HG03159 (cell line): ENCODE data around the gene CDK14.

Experiments used
- ATAC-seq: cut with Tn5 transposase; IDR thresholded peaks from one replicate; pipeline ENCODE4 v1.9.1; 2021; ENCODE audit warnings: mild to moderate bottlenecking, moderate library complexity; ENCODE audit not compliant: unreplicated experiment

CDK14 gene

DNA sequence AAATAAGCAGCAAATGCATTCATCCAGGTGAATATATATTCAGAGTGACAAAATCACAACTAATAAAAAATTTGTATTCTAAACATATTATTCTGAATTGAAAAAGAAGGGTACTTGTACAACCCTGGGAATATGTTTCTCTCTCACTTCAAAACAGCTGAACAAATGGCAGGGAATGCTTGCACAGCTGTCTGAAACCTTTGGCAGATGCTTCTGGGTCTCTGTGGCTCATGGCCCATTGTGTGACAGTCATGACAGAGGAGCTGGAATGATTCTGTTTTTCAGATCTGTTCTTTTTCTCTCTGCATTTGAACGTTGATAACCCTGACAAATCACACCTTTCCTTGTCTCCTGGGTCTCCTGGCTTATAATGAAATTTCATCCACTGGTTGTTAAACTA is 392.4 kb downstream of the CDK14 start:
- ATAC-seq: no peak

DNA sequence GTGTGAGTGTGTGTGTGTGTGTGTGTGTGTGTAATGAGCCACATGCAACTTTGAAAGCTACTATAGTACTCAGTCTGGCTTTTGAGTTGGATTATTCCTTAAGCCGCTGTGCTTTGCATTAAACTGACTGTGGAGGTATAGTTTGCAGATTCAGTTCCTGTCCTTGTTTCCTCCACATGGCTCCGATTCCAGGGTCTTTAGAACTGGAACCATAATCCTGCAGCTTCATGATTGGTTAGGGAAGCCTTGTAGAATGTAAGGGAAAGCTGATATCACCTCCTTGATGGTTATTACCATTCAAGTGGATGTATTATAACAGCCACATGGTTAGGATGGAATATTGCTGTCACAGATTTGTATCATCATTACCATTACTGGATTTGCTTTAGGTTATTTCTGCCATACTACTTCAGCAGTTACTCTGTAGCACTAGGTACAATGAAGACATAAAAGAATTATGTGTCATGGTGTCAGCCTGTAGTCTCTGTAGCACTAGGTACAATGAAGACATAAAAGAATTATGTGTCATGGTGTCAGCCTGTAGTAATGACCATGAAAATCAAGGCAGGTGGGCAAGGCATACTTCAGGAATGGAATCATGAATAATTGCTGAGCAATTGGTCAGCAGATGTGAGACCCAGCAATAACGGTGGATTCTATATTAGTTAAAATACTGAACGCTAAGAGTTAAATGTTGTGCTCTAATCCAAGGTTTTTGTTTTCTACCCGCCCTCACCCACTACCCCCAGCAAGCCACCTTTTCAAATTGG is 393.1 kb downstream of the CDK14 start:
- ATAC-seq: no peak

DNA sequence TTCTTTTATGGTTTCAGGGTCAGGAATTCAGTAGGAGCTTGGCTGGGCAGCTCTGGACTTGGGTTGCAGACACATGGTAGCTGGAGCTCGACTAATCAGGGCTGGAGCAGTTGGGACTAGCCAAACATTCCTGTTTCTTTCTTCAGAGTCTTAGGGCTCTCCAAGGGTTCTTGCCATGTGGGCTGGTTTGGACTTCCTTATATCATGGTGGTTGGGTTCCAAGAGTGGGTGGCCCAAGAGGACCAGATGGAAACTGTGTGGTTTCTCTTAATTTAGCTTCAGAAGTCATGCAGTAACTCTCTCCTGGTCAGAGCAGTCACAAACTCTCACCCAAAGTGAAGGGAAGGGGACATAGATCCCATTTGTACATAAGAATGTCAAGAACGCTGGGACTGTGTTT is 398.0 kb downstream of the CDK14 start:
- ATAC-seq: no peak

DNA sequence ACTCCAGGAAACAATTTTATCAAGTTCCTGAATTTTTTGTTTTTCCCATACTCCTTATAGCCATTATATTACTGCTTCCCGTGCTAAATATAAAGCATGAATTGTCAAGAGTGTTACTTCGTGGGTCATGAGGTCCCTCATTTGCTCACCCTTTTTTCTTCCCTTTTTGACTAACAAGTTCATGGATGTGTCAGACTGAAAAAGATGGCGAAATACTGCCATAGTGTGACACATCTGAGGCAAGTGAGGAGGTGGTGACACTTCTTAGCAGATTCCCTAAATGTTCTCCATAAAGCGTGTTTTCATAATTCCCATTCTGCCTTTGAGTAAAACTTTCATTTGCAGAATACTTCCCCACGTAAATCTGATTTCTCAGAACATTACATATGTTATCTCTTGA is 398.5 kb downstream of the CDK14 start:
- no peak for ATAC-seq

DNA sequence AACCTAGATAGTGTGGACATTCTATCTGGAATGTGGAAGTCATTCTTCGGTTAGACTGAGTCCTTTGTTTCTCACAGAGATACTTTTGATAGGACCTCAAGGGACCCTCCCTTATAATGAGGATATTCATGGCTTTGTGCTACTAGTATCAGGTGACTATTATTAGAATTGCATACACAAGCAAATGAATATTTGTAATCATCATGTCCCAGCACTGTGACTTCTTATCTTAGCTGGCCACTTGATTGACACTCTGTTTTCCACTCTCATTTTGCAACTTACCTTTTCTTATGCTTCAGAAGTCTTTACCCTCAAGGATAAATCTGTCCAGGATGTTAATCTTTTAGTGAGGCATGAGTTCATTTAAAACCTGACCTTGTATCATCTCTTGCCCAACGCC is 399.9 kb downstream of the CDK14 start:
- no peak for ATAC-seq

DNA sequence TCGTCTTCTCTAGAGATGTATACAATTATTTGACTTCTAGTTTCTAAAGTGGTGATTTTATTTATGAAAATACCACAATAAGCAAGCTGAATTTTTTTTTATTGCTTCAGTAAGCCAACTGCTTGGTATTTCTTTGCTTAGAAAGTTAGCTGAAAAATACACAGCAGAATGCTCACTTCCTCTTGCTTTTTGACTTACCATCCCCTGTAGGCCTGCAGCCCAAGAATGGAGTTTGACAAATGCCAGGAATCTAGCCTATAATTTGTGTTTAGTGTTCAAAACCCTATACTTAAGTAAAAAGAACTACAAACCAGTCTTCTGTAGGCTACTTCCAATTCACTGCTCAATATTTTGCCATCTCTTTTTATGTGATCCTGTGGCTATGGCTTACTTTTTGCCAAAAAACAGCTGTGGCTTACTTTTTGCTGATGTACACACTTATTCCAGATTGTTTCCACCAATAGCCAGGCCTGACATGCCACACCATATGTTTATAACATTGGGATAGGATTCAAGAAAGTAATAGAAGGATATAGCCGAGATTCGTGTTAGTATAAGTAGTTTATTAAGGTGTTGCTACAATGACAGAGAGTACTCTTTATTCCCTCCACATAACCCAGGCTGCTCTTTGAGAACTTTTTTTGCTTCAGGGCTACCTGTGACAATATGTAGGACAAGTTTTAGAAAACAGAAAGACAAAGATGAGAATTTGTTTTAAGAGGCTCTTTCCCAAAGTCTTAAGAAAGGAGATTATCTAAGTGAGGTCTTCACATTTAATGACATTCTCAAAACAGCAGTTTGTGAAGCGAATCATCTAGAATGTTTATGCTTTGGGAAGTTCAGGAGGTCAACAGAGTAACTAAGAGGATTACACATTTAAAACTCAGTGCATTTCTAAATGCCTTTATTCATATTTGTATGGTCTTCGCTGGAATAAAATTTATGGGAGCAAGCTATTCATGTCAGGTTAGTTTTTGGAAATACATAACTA is 404.2 kb downstream of the CDK14 start:
- ATAC-seq: no peak

DNA sequence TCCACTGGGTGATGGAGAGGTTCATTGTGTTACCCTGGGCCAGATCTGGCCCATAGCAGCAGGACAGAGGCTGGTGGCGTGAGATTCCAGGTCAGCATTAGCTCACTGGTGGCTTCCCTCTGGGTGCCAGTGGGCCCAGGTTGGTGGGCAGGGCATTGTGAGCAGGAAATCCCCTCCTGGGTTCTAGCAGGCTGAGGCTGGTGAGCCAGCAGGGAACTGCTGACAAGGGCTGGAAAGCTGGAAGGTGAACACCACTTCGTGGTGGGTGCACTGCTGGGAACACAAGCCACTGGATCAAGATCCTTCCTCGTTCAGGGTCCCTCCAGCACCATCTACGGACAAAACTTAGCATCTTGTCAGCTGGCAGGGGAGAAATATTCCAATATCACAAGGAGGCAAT is 408.9 kb downstream of the CDK14 start:
- no peak for ATAC-seq

DNA sequence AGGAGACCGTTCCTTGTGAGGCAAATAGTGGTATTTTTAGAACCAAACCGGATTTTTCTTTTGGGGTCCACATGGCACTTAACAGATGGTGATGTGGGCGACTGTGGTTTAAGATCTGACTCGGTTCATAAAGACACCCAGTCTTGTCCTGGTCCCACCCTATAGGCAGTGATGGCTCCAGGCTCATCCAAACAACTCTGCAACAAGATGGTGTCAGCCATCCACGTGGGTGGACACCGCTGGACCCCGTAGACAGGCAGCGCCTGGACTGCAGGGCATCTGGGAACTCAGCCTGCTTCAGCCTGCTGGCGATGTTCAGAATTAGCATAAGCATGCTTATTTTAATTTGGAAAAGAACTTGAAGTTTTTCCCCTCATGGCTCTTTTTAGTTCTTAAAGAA is 409.7 kb downstream of the CDK14 start:
- ATAC-seq: no peak

DNA sequence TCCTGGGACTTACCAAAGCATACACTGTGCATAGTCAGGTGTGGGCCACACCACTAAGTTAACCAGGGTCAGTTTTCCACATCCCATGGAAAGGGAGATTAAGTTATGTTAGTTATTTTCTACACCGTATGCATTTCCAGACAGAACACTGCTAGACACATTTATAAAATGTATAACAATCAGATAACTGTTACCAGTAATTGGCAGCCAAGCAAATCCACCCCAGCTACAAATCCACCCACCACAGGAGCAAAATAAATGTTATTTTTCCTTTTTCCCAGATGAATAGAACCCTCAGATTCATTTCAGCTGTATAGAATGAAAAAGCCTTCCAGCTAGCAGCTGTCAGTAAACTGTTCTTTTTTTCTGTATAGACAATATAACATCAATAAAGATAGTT is 411.2 kb downstream of the CDK14 start:
- ATAC-seq: no peak

DNA sequence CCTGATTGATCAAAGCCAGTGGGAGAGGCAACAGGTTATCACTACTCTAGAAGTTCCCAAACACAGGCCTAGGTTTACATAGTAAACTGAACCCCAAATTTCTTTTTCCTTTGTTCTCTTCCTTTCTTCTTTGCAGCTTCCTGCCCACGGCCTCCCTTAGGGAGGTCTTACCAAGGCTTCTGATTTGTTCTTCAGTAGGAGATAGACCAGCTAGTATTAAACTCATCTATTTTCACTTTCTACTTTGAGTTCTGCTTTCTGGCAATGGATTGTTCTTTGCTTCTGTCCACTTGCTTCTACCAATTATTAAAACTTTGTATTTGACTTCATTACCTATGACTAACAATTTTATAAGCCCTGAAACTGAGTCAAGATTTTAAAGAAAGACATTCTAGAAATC is 417.0 kb downstream of the CDK14 start:
- no peak for ATAC-seq

DNA sequence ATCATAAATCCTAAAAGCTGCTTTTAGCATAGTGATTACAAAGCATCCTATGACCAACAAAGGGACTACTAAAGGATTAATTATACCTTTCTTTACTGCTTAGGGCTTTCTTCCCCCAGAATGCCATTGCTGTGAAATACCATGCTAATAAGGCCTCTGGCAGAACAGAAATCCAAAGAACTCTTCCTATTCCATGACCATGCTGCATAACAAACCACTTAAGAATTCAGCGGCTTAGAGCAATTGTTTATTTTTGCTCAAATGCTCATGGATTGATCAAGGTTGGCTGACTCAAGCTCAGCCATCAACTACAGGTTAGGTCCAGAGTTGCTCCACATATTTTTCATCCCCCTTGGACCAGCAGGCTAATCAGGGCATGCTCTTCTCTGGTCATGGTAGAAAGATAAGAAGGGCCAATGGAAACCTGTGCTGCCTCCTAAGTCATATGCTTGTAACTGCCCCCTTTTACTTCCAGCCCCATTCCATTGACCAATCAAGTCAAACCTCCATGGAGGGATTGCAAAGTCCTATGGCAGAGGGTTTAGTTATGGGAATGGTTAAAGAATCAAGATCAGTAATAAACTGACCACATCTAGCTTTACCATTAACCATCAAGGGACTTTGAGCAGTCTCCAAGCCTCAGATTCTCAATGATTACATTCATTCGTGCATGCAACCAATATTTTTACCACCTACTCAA is 423.7 kb downstream of the CDK14 start:
- no peak for ATAC-seq

DNA sequence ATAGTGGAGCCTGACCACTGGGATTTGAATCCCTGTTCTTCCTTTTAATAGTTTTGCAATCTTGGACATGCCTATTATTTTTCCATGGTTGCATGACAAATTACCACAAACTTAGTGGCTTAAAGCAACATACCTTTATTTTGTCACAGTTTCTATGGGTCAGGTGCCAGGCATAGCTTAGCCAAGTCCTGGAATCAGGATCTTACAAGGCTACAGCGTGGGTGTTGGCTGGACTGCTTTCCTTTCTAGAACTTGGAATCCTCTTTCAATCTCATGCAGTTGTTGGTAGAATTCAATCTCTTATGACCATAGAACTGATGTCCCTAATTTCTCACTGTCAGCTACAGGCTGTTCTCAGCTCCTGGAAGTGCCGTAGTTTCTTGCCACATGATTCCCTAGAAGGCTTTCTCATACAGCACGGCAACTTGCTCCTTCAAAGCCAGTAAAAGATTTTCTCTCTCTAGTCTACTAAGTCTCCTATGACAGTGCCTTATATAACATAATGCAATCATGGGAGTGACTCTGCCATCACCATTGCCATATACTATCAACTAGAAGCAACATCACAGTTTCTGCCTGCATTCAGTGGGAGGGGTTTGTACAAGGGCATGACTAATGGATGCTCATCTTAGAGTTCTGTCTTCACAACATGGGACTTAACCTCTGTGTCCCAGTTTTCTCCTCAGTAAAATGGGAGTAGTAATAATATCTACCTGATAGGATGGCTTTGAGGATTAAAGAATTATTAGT is 424.7 kb downstream of the CDK14 start:
- no peak for ATAC-seq

DNA sequence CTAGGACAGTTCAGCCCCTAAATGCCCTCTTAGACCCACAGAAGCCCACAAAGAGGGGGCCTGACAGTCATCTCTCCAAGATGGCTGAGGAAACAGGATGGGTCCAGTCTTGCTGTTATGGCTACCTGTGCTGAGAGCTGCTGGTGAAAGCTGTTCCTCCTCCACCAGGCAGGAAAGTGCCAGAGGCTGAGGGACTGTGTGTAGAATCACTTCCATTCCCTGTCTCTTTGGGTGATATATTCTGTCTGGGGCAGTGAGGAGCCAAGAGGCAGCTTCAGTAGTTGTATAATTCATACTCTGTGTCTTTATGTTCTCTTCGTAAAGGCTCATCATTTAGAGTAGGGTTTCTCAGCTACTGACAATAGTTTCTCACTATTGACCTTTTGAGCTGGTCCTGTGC is 425.8 kb downstream of the CDK14 start:
- no peak for ATAC-seq

DNA sequence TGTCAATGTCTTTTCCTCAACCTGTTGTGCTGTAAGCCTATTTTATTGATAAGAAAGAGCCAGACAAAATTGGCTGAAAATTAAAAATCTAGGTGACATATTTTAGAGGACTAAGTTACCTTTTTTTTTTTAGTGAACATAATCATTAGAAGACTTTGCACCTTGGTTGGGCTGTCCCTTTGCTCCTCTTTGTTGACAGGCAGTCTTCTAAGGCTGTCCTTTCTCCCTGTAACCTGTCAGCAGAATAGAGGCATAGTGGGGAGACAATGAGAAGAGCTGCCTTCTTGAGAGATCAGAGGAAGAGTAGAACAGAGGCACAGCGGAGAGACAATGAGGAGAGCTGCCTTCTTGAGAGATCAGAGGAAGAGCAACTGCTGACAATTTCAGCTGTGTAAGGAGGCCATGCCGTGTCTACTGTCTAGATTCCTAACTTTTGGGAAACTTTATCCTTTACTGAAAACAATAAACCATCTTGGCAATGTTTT is 429.8 kb downstream of the CDK14 start:
- ATAC-seq: no peak

DNA sequence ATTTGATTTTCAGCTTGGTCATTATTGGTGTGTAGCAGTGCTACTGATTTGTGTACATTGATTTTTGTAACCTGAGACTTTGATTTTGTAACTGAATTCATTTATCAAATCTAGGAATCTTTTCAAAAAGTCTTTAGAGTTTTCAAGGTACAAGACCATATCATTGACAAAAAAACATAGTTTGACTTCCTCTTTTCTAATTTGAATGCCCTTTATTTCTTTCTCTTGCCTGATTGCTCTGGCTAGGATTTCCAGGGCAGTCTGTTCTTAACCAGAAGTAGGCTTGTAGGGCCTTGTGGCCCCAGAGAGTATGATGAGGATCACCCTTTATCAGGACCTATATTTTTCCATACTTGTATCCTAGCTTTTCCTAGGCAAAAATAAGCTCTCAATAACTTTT is 433.6 kb downstream of the CDK14 start:
- ATAC-seq: no peak

DNA sequence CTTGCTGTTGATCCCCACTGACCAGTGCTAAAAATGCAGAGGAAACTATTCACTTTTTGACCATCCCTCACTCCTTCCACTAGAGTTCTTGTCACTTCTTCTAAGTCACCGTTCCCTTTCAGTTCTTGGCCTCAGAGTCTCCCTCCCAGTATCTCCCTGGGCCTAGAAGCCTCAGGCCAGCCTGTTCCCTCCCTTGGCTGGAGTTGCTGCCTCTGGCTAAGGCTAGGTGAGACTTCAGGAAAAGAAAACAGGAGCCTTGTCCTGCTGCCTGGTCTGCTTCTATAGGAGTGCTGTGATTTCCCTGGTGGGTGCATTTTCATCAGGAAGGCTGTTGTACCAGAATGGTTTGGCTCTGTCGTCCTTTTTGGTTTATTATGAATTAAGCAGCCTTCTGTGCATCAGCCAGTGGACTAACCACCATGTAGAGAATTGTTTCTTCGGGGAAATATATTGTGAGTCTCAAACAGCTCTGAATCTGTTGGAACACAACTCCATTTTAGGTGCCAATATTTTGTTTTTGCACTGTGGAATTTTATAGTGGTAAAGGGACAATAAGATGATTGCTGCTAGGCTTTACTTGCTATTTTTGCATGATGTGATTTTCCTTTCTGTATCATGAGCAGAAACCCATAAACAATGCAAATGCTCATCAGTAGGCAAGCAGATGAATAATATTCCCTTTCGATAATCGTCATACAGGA is 434.7 kb downstream of the CDK14 start:
- ATAC-seq: no peak

DNA sequence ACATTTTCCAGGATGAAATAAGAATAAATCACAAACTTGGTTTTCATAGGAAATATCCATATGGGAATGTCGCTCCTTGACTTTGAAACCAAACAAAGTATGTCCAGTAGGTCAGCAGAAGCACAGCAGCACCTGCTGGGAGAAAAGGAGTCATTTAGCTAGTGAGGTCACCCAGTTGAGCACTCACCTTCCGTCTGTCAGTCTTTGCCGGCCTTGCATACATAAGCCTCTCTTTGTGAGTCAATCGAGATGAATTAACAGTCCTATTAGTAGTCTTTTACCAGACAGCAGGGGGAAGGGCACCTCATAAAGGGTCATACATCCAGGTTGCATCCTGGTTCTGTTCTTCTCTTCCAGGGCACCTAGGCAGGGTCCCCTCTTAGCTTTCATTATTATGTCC is 435.6 kb downstream of the CDK14 start:
- no peak for ATAC-seq

DNA sequence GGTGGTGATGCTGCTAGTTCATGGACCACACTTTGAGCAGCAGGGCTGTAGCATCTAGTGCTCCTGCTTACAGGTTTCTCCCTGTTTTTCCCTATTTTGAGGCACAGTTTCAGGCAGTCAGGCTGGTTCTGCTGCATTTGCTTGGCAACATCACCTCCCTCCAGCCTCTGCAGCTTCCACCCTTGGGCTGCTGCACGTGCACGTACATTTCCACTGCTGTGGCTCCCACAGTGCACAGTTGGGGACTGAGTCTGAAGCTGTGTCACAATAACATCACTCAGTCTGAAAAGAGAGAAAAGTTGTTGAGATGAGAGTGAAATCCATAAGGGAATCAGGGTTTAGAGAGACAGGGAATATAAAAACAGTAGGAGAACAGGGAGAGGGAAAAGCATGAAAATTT is 437.5 kb downstream of the CDK14 start:
- ATAC-seq: no peak

DNA sequence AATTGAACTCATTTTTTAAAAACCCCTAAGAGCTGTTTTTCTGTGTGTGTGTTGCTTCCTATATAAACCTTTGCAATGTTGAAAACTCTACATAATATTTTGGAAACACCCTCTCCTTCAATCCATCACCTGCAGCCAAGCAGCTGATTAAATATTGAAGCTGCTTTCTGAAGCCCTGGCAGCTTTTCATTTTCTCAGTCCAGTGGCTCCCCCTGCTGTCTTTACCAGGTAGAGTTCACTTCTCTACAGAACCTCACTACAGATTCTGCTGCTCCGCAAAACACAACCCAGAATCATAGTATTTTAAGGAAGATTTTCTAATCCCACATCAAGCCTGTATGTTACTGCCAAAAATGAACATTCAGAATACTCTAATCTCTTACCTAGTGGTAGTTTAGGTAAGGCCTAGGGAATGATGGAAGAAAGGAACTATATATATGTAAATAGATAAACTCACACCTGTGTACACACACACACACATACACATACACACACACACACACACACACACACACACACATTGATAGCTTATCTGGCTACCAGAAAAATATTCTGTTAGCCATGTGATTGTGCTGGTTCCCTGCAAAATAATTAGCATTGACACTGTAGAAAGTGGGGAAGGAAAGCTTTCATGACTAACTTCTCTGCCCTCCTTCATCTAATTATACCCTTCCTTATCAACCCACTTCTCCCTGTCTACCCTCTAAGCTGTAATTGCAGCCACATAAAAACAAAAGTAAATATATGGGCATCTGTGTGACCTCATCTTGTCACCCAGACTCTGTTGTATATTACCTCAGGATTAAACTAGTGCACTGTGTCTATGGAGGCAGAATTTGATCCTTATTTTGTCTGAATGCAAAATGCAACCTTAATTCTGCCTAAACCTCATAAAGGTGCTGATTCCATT is 438.6 kb downstream of the CDK14 start:
- no peak for ATAC-seq
